ENCODE data around the gene ANKRD66.
"Not testable (repeated sequence)": the region's sequence is repeated elsewhere in the genome, so short reads cannot be mapped to it uniquely, and the experiment has no call there.

ANKRD66 gene
- 0 reads per million in 2 donors for total RNA-seq

GRCh38 chr6:46746696-46747095 lies at the start of gene ANKRD66:
Gene ANKRD66 (plus strand): TSS chr6:46746933. CDS start chr6:46751949, 5,016 bp downstream.
- no peak for DNase-seq

DNA sequence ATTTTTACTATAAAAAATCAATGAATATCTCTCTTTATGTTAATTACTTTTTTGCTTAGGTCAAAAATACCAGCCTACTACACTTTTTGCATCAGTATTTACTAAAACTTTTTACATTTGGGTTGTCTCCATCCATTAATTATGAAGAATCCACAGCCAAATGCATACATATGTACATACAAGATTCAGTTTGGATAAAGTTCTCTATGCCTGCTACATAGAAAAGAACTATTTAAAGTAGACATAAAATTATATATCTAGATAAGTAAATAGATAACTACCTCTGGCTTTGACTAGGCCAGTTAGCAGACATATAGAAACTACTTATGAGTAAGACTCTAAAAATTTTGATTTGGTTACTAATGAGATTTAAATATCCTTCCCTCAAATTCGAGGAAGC lies 46.8 kb upstream of the ANKRD66 start:
- DNase-seq: no peak

DNA sequence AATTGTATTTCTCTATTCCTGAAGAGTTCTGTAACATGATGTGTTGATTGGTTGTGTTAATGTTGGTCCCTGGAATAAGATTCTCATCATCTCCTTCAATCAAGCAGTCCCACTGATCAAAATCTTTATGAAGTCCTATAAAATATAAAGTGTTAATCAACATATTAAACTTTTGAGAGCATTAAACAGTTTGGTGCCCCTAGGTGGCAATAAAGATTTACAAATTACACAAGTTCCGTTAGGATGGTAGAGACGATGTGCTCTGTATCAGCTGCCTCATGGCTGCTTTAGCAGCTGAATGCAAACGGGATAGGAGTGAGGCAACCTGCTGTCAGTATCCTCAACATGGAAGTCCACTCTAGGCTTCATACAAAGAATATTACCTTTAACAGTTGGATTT lies 42.2 kb upstream of the ANKRD66 start:
- no peak for DNase-seq

- DNase-seq: no peak
Observed at GRCh38 chr6:46706464-46706863, 40.3 kb upstream of the ANKRD66 start.

DNA sequence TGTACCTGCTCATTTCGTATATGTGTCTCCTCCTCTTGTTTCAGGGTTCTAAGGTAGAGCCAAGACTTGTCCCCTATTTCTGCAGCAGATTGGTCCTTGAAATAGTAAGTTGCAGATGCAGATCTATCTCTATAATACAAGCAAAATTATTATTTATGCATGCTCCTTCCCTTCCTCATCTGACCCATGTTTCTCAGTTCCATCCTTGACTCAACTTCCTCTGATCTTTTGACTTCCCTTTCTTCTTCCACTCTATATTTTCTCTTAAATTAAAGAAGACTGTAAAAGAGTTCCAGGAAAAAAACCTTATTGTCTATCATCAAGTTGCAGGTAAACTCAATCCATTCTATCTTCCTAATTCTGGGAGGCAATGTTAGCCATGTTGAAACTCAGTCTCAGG lies 35.2 kb upstream of the ANKRD66 start:
- DNase-seq: no peak

GRCh38 chr6:46715141-46715540 lies 31.6 kb upstream of the ANKRD66 start:
- no peak for DNase-seq

GRCh38 chr6:46719099-46719498 lies 27.6 kb upstream of the ANKRD66 start:
- DNase-seq: no peak

GRCh38 chr6:46720401-46720800 lies 26.3 kb upstream of the ANKRD66 start:
- no peak for DNase-seq

- no peak for DNase-seq
Observed at GRCh38 chr6:46729787-46730326, 16.9 kb upstream of the ANKRD66 start.

DNA sequence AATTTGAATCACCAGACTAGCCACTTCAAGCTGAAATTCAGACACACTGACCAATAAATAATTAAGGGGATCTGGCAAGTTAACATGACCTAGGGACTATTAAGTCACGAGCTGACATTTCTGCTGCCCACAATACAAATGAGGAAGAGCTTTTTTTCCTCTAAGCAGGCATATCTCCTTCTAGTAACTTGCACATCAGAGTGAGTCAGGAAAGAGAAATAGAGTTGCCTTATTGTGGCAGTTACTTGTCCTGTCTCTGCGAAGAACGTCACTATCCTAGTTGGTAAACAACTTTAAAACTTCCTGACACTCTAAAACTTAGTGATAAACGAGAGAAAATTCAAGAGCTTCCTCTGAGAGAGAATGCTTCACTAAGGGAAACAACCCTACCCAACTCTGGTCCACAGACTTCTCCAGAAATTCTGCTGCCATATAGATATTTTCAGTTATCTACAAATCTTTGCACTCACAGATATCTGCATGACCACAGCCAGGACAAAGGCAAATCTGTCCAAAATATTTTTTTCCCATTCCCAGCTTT lies 15.7 kb upstream of the ANKRD66 start:
- no peak for DNase-seq

DNA sequence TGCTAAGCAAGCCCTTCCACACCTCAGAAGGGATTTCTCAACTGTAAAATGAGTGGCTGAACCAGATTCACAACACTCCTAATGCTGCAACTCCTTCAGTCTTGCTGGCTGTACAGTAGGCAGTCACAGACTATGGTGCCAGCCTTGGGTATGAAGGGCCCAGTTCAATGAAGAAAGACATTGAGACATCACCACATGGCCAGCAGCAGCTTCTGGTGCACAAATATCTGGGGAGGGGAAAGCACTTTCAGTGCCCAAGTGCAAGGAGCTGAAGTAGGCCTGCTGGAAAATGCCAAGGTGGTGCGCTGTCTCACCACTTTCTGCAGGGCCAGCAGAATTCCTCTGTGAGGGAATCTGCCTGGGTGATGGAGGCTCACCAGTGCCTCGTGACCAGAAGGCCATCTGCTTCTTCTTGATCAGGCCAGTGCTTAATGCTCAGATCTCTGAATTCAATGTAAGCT lies 13.4 kb upstream of the ANKRD66 start:
- DNase-seq: no peak

DNA sequence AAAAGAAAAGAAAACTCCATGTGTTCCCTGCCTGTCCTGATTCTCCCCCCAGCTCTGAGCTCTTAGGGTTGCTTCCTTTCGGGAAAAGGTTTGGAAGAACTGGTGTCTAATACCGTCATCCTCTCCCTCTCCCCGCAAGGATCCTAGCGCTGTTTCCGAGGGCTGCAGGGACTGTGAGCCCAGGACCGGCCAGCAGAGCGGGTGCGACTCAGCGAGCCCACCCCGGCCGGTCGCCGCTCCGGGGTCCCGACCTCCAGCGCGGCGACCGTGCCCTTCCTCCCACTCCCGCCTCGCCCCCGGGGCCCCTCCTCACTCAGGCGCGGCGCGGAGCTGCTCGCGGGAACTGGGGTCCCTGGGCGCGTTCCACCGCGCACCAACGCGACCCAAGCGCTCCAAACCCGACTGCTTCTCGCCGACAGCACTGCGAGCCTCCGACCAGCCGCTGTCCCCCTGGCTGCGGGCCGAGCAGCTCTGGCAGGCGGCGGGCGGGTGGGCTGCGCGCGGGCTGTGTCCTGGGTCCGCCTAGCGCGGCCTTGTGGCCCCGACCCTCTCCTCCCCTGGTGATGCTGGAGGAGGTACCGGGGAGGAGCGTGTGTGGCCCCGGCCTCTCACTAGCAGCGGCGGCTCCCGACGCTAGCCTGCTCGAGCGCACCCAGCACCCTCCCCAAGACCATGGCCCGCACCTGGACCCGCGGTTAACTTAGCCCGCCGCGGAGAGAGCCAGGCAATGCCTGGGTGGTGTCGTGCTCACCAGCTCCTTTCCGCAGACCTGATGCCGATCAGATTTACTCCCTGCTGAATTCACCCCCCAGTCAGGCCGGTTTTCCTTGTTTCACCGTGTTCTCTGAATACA lies 11.6 kb upstream of the ANKRD66 start, which contains the start of gene PLA2G7:
Gene PLA2G7 (minus strand): TSS at position 509 of the 853 bp plus-strand sequence. CDS start 12,484 bp downstream, outside the sequence.
- no peak for DNase-seq

DNA sequence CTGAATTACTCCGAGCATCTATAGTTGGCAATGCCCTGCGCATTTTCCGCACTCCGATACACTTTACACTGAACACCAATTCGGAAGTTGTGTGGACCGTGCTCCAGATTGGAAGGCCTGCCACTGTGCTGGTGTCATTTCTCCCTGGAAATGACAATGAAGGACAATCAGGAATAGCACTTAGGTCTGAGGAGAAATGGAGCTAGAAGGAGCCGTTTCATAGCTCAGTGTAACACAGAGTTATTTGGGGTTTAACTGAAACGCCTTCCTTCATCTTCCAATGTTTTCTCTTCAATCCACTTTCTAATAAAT lies 11.1 kb upstream of the ANKRD66 start:
- DNase-seq: no peak

DNA sequence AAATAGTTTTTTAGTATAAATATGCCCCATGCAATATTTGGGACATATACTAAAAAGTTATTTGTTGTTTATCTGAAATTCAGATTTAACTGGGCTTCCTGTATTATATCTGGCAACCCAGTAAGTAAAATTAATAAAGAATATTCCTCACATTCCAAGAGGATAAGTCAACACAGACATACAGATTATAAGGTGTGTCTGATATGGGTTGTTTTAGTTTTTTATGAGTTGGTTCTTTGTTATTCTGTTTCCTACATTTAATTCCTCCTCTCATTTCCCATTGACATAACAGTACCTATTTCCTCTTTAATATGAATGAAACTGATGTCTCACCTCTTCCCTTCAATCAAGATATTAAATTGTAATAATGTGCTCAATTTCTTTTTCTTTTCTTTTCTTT lies 9.8 kb upstream of the ANKRD66 start:
- no peak for DNase-seq

GRCh38 chr6:46741482-46741881 lies 5.3 kb upstream of the ANKRD66 start:
- DNase-seq: no peak

- DNase-seq: no peak
Observed at GRCh38 chr6:46741910-46742309, 4.8 kb upstream of the ANKRD66 start.

DNA sequence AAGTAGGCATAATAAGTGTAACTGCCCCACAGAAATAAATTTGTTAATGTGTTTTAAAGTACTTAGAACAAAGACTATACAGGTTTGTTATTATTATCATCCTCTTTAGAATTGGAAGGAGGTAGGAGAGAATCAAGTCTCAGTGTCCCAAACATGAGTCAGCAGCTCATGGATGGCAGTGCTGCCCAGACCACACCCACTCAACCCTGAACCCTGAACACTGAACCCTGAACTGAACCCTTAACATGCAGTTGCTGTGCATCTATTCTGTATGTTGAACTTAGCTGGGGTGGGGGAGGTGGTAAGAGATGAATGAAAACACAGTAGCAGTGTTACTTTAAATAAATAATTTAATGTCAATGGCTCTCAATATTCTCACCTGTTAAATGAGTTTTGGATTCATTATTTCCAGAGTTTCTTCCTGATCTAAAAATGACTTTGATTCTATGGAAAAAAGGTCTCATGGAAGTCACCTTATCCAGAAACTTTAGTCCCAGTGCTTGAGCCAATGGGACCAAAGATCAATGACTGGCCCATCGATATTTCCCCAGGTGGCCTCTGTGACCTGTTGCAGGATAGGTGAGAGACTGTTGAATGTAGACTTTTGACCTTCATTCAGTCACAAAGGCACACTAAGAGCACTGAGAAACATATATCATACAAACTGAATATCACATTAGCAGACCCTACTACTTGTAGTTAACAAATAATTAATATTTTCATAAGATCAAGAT lies 3.1 kb upstream of the ANKRD66 start:
- no peak for DNase-seq

DNA sequence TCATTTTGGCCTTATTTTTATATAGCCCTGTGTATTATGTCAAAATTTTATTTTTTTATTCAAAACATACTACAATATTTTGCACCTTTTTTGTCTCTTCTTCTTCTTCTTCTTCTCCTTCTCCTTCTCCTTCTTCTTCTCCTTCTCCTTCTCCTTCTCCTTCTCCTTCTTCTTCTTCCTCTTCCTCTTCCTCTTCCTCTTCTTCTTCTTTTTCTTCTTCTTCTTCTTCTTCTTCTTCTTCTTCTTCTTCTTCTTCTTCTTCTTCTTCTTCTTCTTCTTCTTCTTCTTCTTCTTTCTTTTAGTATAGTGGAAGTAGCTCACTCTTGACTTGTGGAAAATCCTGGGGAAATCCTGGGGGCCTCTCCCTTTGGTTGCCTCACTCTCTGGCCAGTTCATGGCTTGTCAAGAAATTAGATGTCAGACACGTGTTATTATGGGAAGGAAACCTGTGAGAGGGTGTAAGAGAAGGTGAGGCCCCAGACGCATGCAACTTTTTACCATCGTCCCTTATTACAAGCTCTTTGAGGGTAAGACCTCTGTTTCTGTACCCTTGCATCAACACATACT lies 2.5 kb upstream of the ANKRD66 start:
- DNase-seq: not testable (repeated sequence)

DNA sequence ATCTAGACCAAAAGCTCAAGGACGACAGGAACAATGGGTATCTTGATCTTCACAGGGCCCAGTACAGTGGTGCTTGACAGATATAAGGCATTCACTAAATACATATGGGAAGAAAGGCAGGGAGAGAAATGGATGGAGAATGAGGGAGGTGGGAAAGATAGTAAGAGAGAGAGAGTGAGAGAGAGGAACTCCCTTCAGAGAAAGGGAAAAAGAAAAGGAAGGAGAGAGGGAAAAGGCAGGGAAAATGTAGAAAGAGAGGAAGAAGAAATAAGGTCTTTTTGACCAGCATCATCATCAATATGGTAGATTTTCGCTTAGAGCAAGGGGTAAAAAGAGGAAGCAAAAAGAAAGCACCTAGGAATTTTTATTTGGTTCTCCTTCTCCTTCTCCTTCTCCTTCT lies 760 bp upstream of the ANKRD66 start:
- DNase-seq: no peak

GRCh38 chr6:46748940-46749503 lies 2.3 kb downstream of the ANKRD66 start:
- no peak for DNase-seq

DNA sequence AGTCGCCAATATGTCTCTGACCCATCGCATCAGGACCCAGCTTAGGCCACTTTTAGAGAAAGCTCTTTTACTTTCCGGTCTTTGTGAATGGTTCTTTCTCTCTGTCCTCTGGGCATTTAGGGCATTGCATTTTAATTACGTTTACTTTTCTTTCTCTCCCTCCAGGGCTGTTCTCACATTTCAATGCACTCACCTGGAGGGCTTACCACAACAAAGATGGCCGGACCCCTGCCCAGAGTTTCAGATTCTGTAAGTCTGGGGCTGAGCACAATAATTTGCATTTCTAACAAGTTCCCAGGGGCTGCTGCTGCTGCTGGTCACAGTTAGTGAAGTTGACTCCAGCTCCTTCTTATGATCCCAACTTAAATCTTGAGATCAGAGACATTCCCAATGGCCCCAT lies 3.0 kb downstream of the ANKRD66 start:
- no peak for DNase-seq

GRCh38 chr6:46751658-46752057 lies 4.9 kb downstream of the ANKRD66 start:
- DNase-seq: no peak

DNA sequence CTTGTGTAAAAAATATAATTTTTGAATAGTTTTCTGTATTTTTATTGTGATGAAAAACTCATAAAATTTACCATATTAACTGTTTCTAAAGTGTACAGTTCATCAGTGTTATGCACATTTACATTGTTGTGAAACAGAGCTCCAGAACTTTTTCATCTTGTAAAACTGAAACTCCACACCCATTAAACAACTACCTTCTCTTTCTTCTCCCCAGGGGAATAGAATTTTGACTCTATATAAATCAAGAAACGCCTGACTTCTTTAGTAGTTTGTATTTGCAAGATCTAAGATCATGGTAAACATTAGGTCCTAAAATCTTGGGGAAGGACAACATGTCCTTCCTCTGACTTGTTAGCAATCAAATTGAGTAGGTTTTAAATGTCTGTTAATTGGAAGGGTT lies 9.1 kb downstream of the ANKRD66 start:
- DNase-seq: no peak
